GM19395 (cell line): ENCODE results near the gene PRDM16.
"Not testable (repeated sequence)": the region's sequence is repeated elsewhere in the genome, so short reads cannot be mapped to it uniquely, and the experiment has no call there.

ENCODE experiments used
- ATAC-seq: cut with Tn5 transposase; IDR thresholded peaks from one replicate; pipeline ENCODE4 v1.9.1; 2021; ENCODE audit warnings: mild to moderate bottlenecking, moderate library complexity; ENCODE audit not compliant: unreplicated experiment

PRDM16 gene

DNA sequence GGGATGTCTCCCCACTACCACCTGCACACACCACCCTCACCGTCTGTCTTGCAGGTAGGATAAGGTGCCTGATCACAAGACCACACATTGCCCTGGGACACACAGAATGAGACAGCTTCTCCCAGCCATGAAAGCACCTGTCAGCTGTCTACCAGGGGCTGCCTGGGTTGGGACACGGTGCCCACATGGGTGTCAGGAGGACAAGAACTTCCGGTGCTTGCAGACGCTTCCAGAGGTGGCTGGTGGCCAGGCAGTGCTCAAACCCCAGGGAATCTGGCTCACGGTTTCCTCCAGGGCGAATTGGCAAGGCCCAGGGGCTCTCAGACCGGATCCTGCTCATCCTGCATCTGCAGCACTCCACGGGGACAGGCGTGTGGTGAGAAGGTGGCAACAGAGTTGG is 202.9 kb downstream of the PRDM16 start:
- no peak for ATAC-seq

DNA sequence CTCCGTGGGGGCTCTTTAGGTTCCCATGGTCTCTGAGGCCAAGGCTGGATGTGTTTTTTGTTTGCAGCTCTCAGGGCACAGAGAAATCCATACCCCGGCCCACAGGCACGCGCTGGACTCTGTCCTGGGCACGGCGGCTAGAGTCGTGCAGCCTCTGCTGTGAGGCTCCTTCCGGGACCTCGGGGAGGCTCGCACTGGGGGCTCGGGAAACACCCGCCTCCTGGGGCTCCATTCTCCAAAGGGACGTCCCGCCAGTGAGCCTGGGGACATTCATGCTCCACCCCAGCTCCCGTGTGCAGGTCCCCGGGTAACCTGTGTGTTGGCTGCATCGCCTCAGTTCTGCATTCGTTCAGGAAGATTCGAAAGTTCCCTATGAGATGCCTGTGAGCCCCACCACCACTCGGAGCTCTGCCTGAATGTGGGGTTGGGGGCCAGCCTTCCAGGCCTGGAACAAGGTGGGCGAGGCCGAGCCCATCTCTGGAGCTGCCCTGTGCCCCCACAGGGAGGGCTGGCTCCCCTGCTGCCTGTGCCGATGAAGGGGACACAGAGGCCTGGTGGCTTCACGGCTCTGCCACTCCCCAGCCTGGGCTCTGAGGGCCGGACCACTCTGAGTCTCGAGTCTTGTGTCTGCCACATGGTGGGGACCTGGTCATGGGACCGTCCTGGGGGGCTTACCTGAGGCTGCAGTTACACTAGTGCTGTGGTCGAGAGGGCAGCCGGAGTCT is 203.5 kb downstream of the PRDM16 start:
- ATAC-seq, result no peak

DNA sequence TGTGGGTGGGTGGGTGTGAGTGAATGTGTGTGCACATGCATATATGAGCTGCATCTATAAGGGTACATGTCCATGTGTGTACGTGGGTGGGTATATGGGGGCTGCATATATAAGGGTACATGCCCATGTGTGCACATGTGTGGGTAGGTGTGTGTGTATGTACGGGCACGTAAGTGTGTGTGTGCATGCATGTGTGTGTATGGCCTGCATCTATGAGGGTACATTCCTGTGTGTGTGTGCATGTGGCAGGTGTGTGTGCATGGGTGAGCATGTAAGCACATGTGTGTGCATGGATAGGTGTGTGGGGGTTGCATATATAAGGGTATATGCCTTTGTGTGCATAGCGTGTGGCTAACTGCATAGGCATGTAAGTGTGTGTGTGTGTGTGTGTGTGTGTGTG is 204.4 kb downstream of the PRDM16 start:
- ATAC-seq, result no peak

DNA sequence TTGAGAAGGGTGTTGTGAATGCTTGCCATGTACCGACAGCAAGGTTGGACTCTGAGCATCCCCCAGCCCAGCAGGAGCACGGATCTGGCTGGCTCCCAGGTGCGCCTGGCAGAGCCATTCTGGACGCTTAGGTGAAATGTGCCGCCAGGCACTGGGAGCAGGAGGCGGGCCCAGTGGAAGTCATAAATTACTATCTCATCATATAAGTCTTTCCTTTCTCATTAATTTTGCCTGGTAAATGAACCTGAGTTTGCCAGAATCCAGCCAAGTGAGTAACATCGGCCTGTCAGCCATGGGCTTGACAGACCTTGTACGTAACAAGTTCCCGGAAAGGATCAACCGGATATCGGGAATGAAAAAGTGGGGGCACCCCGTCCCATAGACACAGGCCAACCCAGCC is 206.0 kb downstream of the PRDM16 start:
- ATAC-seq, result no peak

DNA sequence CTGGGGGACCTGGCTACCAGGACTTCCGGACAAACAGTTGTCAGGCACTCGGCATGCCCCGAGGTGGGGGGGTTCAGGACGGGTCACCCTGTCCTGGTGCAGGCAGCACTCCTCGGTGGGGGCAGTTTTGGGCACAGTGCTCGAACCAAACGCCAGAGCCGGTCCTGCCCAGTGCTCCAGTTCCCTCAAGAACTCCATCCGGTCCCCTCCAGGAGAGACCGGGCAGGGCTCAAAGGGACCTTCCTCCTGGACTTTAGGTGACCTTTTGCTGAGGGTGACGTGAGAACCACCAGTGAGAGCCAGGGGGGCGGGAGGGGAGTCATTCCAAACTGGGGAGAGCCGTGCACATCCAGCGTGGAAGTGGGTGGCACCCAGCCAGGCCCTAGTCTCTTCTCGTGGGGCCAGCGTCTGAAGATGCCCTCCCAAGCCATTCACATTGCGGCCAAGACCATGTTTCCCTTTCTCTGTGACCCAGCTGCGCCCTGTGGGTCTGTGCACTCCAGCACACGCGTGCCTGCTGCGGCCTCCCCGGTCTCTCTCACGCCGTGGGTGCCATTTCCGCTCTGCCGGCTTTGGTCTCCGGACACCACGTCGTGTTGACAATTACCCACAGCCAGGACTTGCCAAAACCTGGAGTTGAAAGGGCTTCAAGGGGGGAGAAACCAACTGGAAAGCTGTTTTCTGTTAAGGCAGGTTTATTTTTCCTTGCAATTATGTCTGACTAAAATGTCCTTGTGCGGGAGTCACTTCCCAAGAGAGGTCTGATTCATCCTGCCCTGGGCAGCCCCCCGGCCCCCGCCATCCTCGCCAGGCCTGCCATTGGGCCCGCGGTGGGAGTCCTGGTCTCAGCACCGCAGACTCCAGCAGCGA is 206.7 kb downstream of the PRDM16 start:
- no peak for ATAC-seq

DNA sequence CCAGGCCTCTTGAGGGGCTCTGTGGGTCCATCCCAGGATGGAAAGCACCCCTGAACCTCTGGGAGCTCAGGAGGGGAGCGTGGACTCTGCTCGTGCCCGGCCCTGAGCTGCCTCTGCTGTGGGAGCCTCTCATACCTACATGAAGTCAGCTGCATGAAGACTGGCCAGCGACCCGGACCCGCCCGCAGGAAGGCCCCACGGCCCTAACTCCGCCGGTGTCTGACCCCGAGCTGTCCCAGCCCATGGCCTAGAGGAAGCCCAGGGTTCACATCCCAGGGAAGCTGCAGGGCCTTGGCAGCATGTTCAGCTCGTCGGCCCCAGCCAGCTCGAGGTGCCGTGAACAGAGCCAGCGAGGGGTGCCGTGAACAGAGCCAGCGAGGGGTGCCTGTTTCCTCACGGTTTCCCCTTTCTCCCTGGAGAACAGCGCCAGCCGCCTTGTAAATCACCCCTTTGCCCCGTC is 207.4 kb downstream of the PRDM16 start:
- no peak for ATAC-seq

DNA sequence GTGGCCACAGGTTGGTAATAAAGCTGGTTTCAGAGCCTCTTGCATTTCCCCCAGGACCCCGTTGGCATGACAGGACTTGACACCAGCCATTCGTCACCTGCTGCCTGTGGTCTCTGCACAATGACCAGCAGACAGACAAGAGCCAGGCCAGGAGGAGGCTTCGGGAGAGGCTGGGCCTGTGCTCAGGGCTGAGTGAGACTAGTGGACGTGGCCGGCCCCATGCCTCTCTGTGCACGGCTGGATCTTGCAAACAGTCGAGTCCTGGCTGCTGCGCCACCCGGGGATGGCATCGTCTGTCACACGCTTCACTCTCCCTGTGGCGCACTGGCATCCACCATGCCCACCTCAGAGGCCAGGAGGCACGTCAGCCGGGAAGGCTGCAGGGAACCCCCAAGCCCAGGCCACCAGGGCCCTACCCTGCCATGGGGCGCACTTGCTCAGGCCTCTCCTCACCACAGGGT is 208.0 kb downstream of the PRDM16 start:
- ATAC-seq, result no peak

DNA sequence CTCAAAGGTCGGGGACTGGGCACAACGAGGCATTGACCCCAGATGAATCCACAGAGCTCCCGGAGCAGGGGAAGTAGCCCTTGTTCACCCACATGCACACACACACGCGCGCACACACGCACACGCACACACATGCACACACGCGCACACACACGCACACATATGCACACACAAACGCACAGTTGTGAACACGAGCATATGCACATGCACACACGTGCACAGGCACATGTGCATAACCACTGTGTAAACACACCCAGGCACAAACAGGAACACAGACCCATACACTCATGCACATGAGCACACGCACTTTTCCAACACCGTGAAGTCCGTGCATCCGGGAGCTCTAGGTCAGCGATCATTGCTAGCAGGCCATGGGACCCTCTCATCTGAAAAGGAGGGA is 208.6 kb downstream of the PRDM16 start:
- no peak for ATAC-seq

DNA sequence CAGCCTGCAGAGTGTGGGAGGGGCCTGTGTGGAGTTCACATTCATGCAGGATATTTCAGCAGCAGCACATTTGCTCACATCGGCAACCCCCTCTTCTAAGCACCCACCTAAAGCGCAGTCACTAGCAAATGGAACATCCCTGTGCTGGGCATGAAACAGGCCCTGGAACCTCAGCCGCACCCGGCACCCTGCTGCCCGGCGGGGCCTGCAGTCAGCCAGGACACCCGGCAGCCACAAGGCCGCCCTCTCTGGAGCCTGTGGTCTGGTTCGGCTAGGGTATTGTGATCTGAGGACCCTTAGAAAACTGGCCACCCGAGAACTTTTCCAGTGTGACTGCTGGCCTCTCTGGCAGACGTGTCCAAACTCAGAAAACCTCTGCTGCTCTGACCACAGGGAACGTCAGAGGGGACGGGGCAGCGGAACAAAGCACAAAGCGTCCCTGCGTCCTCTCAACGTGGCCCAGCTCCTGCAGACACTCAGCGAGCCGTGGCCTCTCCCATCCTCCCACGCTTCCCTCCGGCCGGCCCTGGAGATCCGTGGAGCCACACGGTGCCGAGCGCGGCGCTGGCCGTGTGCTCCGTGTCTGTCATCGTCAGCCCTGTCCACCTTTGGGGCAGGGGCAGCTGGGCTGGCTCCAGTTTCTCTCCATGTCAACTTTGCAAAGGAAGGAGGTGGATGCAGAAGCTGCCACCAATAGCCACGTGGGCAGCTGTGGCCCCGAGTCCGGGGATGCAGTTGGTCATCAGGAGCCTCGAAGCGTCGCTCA is 209.6 kb downstream of the PRDM16 start:
- ATAC-seq, result no peak

DNA sequence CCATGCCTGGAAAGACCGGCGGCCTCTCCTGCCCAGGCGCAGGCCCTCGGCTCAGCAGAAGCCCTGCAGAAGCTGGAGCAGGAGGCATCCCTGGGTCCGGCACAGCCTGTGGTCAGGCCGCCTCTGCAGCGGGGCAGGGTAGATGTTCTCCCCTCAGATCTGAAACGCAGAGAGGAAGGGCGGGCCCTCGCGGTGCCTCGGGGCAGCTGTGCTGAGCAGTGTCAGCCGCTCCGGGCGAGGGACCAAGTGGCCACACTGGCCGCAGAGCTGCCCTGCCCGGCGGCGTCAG is 210.1 kb downstream of the PRDM16 start:
- no peak for ATAC-seq

DNA sequence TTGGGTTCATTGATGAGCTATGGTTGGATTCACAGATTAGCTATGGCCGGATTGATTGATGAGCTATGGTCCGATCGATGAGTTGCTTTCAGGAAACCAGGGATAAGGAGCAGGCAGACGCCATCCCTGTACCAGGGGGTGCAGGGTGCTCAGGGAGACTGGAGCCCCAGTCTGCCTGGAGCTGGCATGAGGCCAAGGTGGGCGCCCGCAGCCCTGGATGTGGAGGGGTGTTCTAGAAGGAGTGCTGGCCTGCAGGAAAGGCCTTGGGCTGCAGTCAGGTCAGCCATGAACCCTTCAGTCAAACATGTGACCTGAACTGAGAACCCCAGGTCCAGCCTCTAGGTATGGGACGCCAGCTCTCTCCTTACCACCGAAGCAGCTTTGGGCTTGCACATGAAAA is 212.7 kb downstream of the PRDM16 start:
- no peak for ATAC-seq

DNA sequence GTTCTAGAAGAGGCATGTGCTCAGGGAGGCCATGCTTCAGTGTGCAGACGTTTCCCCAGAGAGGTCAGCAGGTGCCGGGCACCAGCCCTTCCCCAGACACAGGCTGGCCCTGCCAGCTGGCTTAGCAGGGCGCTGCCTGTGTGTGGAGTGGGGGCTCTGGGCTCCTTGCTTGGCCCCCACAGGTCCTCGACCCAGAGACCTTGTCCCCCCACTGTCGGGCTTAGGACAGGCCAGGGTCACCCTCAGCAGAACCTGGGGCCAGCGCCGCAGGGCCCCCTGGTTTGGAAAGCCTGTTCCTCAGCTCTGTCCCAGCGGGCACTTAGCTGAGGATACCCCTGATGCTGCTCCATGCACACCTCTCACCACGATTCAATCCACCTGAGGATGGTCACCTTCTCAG is 213.2 kb downstream of the PRDM16 start:
- no peak for ATAC-seq

DNA sequence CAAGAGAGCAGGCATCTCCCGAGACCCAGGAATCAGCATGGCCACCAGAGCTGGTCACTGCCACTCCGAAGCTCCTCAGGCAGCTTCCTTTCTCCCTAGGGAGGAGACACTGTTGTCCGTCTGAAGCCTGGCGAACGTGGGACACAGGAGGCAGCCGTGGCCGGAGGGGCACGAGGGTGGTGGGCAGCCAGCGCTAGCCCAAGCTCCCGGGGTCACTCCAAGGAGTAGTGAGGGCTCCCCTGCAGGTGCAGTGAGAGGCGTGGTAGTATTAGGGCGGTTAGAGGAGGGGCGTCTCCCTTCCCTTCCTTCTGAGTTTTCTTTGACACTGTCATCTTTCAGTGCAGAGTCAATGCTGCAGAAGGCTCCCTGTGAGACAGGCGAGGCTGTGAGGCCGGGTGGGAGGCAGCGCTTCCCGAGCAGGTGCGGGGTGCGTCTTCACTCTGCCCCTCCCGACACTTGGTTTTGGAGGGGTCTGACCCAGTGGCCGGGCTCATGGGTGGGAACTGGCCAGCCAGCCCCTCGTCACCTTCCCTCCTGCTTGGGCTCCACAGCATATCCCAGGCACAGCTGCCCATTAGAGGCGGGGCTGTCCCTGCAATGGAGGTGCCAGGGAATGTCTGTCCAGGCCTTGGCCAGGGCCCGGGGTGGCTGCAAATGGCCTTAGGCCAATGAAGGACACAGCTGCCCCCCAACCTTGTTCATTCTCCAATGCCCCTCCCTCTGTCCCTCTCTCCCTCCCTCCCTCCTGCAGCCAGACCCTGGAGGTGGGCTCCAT is 213.8 kb downstream of the PRDM16 start:
- ATAC-seq, result no peak

DNA sequence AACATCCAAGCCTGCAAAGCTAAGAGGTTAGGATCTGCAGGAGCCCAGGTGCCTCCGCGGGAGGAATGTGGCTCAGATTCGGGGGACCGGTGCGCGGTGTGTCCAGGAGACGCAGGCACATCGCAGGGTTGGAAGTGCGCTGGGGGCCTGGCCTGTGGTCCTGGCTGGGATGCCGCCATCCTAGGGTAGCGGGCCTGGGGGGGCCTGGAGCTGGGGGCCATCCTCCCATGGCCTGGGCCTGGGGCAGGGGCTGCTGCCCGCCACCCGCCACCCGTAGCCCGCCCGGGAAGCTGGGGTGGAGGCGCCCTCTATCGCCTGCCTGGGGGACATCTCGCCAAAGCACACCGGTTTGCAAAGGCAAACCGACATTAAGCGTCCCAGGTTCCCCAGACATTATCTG is 214.8 kb downstream of the PRDM16 start:
- no peak for ATAC-seq

DNA sequence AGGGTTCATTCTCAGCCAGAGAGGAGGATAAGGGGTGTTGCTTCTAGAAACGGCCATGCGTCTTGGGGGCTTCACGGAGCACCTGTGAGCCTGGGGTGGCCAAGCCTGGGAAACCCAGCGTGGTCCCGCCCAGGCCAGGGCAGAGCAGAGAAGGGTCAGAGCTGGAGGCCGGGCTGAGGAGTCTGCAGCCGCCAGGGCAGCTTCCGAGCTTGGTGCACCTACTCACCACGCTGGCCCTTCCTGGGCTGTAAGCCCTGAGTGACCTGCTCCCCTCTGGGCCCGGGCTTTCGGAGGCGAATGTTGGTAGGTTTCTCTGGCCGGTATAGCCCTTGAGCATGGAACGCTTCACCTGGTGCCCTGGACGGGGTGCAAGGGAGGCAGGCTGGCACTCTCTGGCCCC is 215.7 kb downstream of the PRDM16 start:
- no peak for ATAC-seq

DNA sequence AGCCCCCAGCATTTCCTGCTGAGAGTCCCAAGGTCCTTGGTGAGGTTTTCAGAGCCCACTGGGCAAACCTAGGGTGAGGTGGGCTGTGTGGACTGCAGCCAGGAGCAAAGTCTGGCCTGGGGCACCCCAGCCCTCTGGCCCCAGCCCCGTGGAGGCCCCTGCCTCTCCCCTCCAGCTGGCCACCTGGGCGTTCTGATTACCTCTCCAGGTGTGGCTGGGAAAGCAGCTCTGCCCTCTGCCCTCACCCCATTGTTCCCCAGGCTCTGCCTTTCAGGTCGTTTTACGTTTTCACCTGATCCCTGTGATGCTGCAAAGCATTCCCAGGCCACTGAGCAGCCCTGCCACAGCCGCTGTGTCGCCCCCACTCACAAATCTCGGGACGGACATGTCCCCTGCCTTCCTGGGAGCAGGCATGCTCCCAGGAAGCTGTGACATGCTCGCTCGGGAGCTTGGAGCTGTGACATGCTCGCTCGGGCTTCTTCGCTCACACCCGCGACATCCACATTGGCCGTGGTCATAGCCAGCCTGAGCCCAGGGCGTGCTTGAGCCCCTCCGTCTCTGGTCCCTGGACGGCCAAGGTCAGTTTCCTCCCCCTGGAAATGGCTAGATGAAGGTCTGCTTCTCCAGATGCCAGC is 216.2 kb downstream of the PRDM16 start:
- no peak for ATAC-seq

DNA sequence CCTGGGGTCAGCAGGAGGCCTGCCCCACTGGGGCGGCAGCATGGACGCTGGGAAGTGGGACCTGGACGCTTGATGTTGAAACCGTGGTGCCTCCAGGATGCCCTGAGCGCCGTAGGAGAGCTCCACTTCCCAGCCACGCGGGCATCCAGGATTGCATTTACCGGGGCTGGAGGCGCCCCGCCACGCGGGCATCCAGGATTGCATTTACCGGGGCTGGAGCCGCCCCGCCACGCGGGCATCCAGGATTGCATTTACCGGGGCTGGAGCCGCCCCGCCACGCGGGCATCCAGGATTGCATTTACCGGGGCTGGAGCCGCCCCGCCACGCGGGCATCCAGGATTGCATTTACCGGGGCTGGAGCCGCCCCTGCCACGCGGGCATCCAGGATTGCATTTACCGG is 218.1 kb downstream of the PRDM16 start:
- not testable (repeated sequence) for ATAC-seq

DNA sequence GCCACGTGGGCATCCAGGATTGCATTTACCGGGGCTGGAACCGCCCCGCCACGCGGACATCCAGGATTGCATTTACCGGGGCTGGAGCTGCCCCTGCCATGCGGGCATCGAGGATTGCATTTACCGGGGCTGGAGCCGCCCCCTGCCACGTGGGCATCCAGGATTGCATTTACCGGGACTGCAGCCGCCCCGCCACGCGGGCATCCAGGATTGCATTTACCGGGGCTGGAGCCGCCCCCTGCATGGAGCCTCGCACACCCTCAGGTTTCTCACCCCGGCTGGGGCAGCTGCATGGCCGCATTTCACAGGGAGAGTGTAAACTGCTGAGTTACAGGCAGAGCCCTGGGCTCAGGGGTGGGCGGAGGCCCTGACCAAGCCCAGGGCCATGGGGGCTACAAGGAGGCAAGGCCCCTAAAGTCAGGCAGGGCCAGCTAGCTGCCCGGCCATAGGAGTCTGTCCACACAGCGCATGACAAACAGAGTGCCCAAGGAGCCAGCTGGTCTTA is 218.7 kb downstream of the PRDM16 start:
- no peak for ATAC-seq

DNA sequence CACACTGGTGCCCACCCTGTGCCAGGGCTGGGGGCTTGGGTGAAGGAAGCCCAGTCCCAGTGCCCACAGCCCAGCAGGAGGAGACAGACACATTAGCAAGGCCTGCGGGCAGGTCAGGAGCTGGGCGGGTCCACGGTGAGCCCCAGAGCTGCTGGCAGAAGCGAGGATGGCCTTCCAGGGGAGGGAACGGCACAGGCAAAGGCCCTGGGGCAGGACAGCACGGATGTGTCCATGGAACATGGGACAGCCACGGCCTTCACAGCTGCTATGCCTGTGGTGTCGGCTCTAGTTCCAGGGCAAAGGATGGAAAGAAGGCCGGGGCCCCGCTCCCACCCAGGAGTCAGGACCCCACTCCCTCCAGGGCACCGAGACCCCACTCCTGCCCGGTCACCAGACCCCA is 220.5 kb downstream of the PRDM16 start:
- ATAC-seq, result no peak

DNA sequence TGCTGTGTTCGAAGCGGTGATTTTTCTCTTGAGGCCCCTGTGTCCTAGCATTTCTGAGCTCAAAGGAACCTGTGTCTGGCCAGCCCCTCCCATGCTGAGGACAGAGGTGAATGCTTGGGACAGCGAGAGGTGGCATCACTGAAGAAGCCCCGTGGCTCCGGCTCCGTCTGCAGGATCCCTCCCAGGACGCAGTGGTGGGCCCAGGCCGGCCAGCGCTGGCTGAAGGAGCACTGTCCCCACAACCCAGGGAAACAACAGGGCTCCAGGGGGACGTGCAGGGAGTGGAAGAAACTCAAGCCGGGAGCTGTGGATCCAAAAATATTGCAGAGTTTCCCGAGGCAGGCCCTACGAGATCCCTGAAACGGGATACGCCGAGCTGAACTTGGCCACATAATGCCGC is 221.4 kb downstream of the PRDM16 start:
- ATAC-seq, result no peak
